ENCODE measurements around the gene PHGDH.

PHGDH gene

GRCh38 chr1:119674111-119674526 is 37.6 kb upstream of the PHGDH start:
- no peaks in the 10 kb centered on the region for H3K27me3 ChIP-seq (ENCODE audit: insufficient read depth, poor library complexity, severe bottlenecking)
- H3K4me3 ChIP-seq (replicated peaks; ENCODE audit: insufficient read depth, low read length): no peak overlapping the region
- no peak for DNase-seq (ENCODE audit: low read depth in 1 of 2, low spot score in 1 of 2)
- no peak for TF ChIP-seq GABPA (IDR thresholded peaks at IDR 0.05; ENCODE audit: low read depth)
- TF ChIP-seq POLR2AphosphoS5 (IDR thresholded peaks at IDR 0.05; ENCODE audit: low read depth): no peak
- TF ChIP-seq, protein P1, sequence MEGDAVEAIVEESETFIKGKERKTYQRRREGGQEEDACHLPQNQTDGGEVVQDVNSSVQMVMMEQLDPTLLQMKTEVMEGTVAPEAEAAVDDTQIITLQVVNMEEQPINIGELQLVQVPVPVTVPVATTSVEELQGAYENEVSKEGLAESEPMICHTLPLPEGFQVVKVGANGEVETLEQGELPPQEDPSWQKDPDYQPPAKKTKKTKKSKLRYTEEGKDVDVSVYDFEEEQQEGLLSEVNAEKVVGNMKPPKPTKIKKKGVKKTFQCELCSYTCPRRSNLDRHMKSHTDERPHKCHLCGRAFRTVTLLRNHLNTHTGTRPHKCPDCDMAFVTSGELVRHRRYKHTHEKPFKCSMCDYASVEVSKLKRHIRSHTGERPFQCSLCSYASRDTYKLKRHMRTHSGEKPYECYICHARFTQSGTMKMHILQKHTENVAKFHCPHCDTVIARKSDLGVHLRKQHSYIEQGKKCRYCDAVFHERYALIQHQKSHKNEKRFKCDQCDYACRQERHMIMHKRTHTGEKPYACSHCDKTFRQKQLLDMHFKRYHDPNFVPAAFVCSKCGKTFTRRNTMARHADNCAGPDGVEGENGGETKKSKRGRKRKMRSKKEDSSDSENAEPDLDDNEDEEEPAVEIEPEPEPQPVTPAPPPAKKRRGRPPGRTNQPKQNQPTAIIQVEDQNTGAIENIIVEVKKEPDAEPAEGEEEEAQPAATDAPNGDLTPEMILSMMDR (IDR thresholded peaks at IDR 0.05; ENCODE audit: insufficient read depth, low read length): no peak
- TF ChIP-seq, protein P2, sequence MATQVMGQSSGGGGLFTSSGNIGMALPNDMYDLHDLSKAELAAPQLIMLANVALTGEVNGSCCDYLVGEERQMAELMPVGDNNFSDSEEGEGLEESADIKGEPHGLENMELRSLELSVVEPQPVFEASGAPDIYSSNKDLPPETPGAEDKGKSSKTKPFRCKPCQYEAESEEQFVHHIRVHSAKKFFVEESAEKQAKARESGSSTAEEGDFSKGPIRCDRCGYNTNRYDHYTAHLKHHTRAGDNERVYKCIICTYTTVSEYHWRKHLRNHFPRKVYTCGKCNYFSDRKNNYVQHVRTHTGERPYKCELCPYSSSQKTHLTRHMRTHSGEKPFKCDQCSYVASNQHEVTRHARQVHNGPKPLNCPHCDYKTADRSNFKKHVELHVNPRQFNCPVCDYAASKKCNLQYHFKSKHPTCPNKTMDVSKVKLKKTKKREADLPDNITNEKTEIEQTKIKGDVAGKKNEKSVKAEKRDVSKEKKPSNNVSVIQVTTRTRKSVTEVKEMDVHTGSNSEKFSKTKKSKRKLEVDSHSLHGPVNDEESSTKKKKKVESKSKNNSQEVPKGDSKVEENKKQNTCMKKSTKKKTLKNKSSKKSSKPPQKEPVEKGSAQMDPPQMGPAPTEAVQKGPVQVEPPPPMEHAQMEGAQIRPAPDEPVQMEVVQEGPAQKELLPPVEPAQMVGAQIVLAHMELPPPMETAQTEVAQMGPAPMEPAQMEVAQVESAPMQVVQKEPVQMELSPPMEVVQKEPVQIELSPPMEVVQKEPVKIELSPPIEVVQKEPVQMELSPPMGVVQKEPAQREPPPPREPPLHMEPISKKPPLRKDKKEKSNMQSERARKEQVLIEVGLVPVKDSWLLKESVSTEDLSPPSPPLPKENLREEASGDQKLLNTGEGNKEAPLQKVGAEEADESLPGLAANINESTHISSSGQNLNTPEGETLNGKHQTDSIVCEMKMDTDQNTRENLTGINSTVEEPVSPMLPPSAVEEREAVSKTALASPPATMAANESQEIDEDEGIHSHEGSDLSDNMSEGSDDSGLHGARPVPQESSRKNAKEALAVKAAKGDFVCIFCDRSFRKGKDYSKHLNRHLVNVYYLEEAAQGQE (IDR thresholded peaks at IDR 0.05; ENCODE audit: insufficient replicate concordance, low read depth): no peak
- TF ChIP-seq SPI1 (IDR thresholded peaks at IDR 0.05; ENCODE audit: borderline replicate concordance, low read depth): no peak
- H3K27ac ChIP-seq (replicated peaks): no peak overlapping the region

- TF ChIP-seq GABPA (IDR thresholded peaks at IDR 0.05; ENCODE audit: low read depth) (no peak), SPI1 (IDR thresholded peaks at IDR 0.05; ENCODE audit: borderline replicate concordance, low read depth) (no peak), POLR2AphosphoS5 (IDR thresholded peaks at IDR 0.05; ENCODE audit: low read depth) (no peak)
- TF ChIP-seq, protein P1 (IDR thresholded peaks at IDR 0.05; ENCODE audit: insufficient read depth, low read length): no peak
- TF ChIP-seq, protein P2 (IDR thresholded peaks at IDR 0.05; ENCODE audit: insufficient replicate concordance, low read depth): no peak
- Histone ChIP-seq H3K4me3 (replicated peaks; ENCODE audit: insufficient read depth, low read length) (no peak overlapping the region), H3K27ac (replicated peaks) (no peak overlapping the region), H3K27me3 (ENCODE audit: insufficient read depth, poor library complexity, severe bottlenecking) (no peaks in the 10 kb centered on the region)
- no peak for DNase-seq (ENCODE audit: low read depth in 1 of 2, low spot score in 1 of 2)
These were observed 36.9 kb upstream of the PHGDH start for GRCh38 chr1:119674835-119675289.

- peak overlapping the region; percentile 10 for H3K4me3 ChIP-seq (replicated peaks; ENCODE audit: insufficient read depth, low read length)
- TF ChIP-seq, protein P1 (IDR thresholded peaks at IDR 0.05; ENCODE audit: insufficient read depth, low read length): peak; percentile 70
- TF ChIP-seq SPI1 (IDR thresholded peaks at IDR 0.05; ENCODE audit: borderline replicate concordance, low read depth): no peak
- TF ChIP-seq, protein P2 (IDR thresholded peaks at IDR 0.05; ENCODE audit: insufficient replicate concordance, low read depth): no peak
- peak; percentile 36 to 74 for DNase-seq (ENCODE audit: low read depth in 1 of 2, low spot score in 1 of 2)
- H3K27ac ChIP-seq (replicated peaks): no peak overlapping the region
- H3K27me3 ChIP-seq (ENCODE audit: insufficient read depth, poor library complexity, severe bottlenecking): no peaks in the 10 kb centered on the region
These were observed 36.1 kb upstream of the PHGDH start for GRCh38 chr1:119675349-119676345.

All from HL-60 (cell line).